ENCODE measurements around the gene SEBOX.
"Not testable (repeated sequence)": the region's sequence is repeated elsewhere in the genome, so short reads cannot be mapped to it uniquely, and the experiment has no call there.

SEBOX gene

GRCh38 chr17:28367641-28368305, 2.8 kb upstream of the SEBOX start:
- DNase-seq: no peak

- no peak for DNase-seq
Observed at GRCh38 chr17:28366605-28367004, 1.6 kb upstream of the SEBOX start.

GRCh38 chr17:28365487-28365886, 488 bp upstream of the SEBOX start:
- no peak for DNase-seq

- DNase-seq: no peak
Observed at GRCh38 chr17:28363776-28364650, 986 bp downstream of the SEBOX start.

- DNase-seq: no peak
Observed at GRCh38 chr17:28363186-28363585, 1.8 kb downstream of the SEBOX start.

GRCh38 chr17:28357901-28358197, 7.2 kb downstream of the SEBOX start:
- DNase-seq: no peak

GRCh38 chr17:28357061-28357900, 7.7 kb downstream of the SEBOX start, which contains the start of gene POLDIP2:
TSS of gene POLDIP2 (minus strand) at chr17:28357527. CDS start at chr17:28357448, 79 bp downstream.
- DNase-seq: peak; percentile 96

- DNase-seq: no peak
Observed at GRCh38 chr17:28350271-28350670, 14.7 kb downstream of the SEBOX start.

GRCh38 chr17:28348979-28349378, 16.0 kb downstream of the SEBOX start:
- no peak for DNase-seq

- DNase-seq: no peak
Observed at GRCh38 chr17:28347261-28347891, 17.6 kb downstream of the SEBOX start.

- DNase-seq: no peak
Observed at GRCh38 chr17:28346746-28347246, 18.2 kb downstream of the SEBOX start.

- DNase-seq: no peak
Observed at GRCh38 chr17:28346199-28346580, 18.8 kb downstream of the SEBOX start.

GRCh38 chr17:28345419-28346198, 19.4 kb downstream of the SEBOX start:
- no peak for DNase-seq

GRCh38 chr17:28344435-28344901, 20.5 kb downstream of the SEBOX start:
- no peak for DNase-seq

GRCh38 chr17:28344011-28344410, 21.0 kb downstream of the SEBOX start:
- no peak for DNase-seq

GRCh38 chr17:28343491-28343932, 21.5 kb downstream of the SEBOX start:
- no peak for DNase-seq

- no peak for DNase-seq
Observed at GRCh38 chr17:28342313-28342712, 22.7 kb downstream of the SEBOX start.

GRCh38 chr17:28341516-28341915, 23.5 kb downstream of the SEBOX start:
- no peak for DNase-seq

- DNase-seq: no peak
Observed at GRCh38 chr17:28340374-28340773, 24.6 kb downstream of the SEBOX start.

- DNase-seq: no peak
Observed at GRCh38 chr17:28339431-28339830, 25.6 kb downstream of the SEBOX start.

- not testable (repeated sequence) for DNase-seq
Observed at GRCh38 chr17:28338769-28339212, 26.2 kb downstream of the SEBOX start.
